H1 (cell line): Measurements from ENCODE around the gene CTLA4. TPM values are rescaled to one million over a fixed set of nuclear protein-coding genes. Genes with fewer than 3 reads are reported as not detected.

Experiments used
- CTCF ChIA-PET: fragments of 300-600 bp; sonication (Branson Sonifier 250); formaldehyde crosslinking; loops from one replicate; lab custom pipeline; 2021; ENCODE audit not compliant: partially characterized antibody; lab: Charles Lee
- POLR2A ChIA-PET: fragments of 300-600 bp; sonication (Branson Sonifier 250); formaldehyde crosslinking; loops from one replicate; lab custom pipeline; 2021; ENCODE audit warnings: inconsistent platforms; ENCODE audit not compliant: partially characterized antibody; lab: Charles Lee
- DNase-seq, 2 experiments: peaks; one replicate each; pipeline versions ENCODE4 v3.0.0 to v3.0.0-alpha.2; 2010 to 2022; ENCODE audit warnings: low spot score in 2 of 2, low read depth in 1 of 2, mixed read lengths in 1 of 2
- FAIRE-seq: peaks from 2 replicates; lab custom pipeline; 2011; peaks lifted over from hg19 to GRCh38; lab: Jason Lieb, UNC
- H2AFZ ChIP-seq: 2 replicates; pipeline ENCODE4 v1.8.1; 2012; ENCODE audit warnings: low read length, inconsistent platforms
- H2AK5ac ChIP-seq: 2 replicates; pipeline ENCODE4 v1.6.1; 2013; ENCODE audit warnings: low read depth, low read length
- H2BK120ac ChIP-seq: replicated peaks from 2 replicates; pipeline ENCODE3; 2013; ENCODE audit warnings: low read depth, low read length, inconsistent platforms
- H2BK12ac ChIP-seq: 2 replicates; pipeline ENCODE4 v1.6.1; 2013; ENCODE audit warnings: low read depth, low read length
- H2BK15ac ChIP-seq: 2 replicates; pipeline ENCODE4 v1.6.1; 2013; ENCODE audit warnings: low read length
- H2BK20ac ChIP-seq: 2 replicates; pipeline ENCODE4 v1.6.1; 2013; ENCODE audit warnings: low read length
- H2BK5ac ChIP-seq: 2 replicates; pipeline ENCODE4 v1.6.1; 2013; ENCODE audit warnings: low read depth, low read length
- H3K14ac ChIP-seq: 2 replicates; pipeline ENCODE4 v1.6.1; 2013; ENCODE audit warnings: inconsistent platforms; ENCODE audit not compliant: insufficient read length
- H3K18ac ChIP-seq: 2 replicates; pipeline ENCODE4 v1.6.1; 2013; ENCODE audit warnings: low read length; ENCODE audit errors: extremely low read depth
- H3K23ac ChIP-seq: 2 replicates; pipeline ENCODE4 v1.6.1; 2013; ENCODE audit warnings: inconsistent platforms; ENCODE audit not compliant: insufficient read length
- H3K23me2 ChIP-seq: 2 replicates; pipeline ENCODE4 v1.6.1; 2013; ENCODE audit warnings: low read depth, low read length
- H3K27ac ChIP-seq: 2 replicates; pipeline ENCODE4 v1.6.1; 2011; ENCODE audit warnings: low read depth, low read length, inconsistent platforms
- H3K27me3 ChIP-seq, 4 experiments: replicated peaks in 1 of 4; 1 replicate in 1 of 4; 2 replicates in 3 of 4; pipeline versions ENCODE4 v1.6.1 to v1.8.1; 2011 to 2013; ENCODE audit warnings: low read length in 3 of 4, mild to moderate bottlenecking in 3 of 4, inconsistent platforms in 2 of 4, mixed read lengths in 2 of 4, moderate library complexity in 1 of 4; ENCODE audit not compliant: control insufficient read depth in 3 of 4, insufficient read depth in 3 of 4; ENCODE audit errors: extremely low read depth in 1 of 4
- H3K36me3 ChIP-seq, 4 experiments: 2 replicates each; pipeline versions ENCODE4 v1.6.1 to v1.8.1; 2011 to 2013; ENCODE audit warnings: mild to moderate bottlenecking in 4 of 4, low read length in 3 of 4, moderate library complexity in 2 of 4, control low read depth in 1 of 4, inconsistent platforms in 1 of 4; ENCODE audit not compliant: insufficient read depth in 4 of 4, control insufficient read depth in 2 of 4
- H3K4ac ChIP-seq: replicated peaks from 2 replicates; pipeline ENCODE3; 2013; ENCODE audit warnings: low read length, low read depth, mixed read lengths, inconsistent platforms; ENCODE audit not compliant: insufficient read length
- H3K4me1 ChIP-seq, 4 experiments: replicated peaks in 1 of 4; 1 replicate in 1 of 4; 2 replicates in 3 of 4; pipeline versions ENCODE4 v1.6.1 to v1.8.1; 2011 to 2013; ENCODE audit warnings: low read length in 3 of 4, inconsistent platforms in 2 of 4, mixed read lengths in 1 of 4; ENCODE audit not compliant: insufficient read depth in 4 of 4, control insufficient read depth in 3 of 4
- H3K4me2 ChIP-seq, 2 experiments: 2 replicates each; pipeline versions ENCODE4 v1.6.1 to v1.8.1; 2011 to 2013; ENCODE audit warnings: low read depth in 2 of 2, low read length in 2 of 2, control low read depth in 1 of 2, inconsistent platforms in 1 of 2, mild to moderate bottlenecking in 1 of 2; ENCODE audit not compliant: insufficient read depth in 1 of 2
- H3K4me3 ChIP-seq, 4 experiments: fragments of 200-600, 300-600 bp in 1 of 4; sonication (generic), shearing (Covaris generic), sonication (Bioruptor Twin) in 1 of 4; 2 replicates each; pipeline versions ENCODE4 v1.5.1 to v1.8.1; 2011 to 2016; ENCODE audit warnings: low read length in 4 of 4, low read depth in 3 of 4, control low read depth in 2 of 4, inconsistent platforms in 2 of 4, mild to moderate bottlenecking in 2 of 4, mixed read lengths in 1 of 4, moderate library complexity in 1 of 4; ENCODE audit not compliant: insufficient read depth in 2 of 4; ENCODE audit errors: extremely low read depth in 1 of 4
- H3K56ac ChIP-seq: replicated peaks from 2 replicates; pipeline ENCODE3; 2013; ENCODE audit warnings: low read depth, mild to moderate bottlenecking, mixed read lengths, low read length, inconsistent platforms; ENCODE audit not compliant: insufficient read length
- H3K79me1 ChIP-seq: 2 replicates; pipeline ENCODE4 v1.6.1; 2013; ENCODE audit warnings: low read depth, low read length, control low read depth
- H3K79me2 ChIP-seq, 2 experiments: 2 replicates each; pipeline versions ENCODE4 v1.6.1 to v1.8.1; 2012 to 2013; ENCODE audit warnings: low read length in 2 of 2, mild to moderate bottlenecking in 2 of 2, inconsistent platforms in 1 of 2; ENCODE audit not compliant: insufficient read depth in 2 of 2, control insufficient read depth in 1 of 2
- H3K9ac ChIP-seq, 4 experiments: replicated peaks in 1 of 4; 1 replicate in 1 of 4; 2 replicates in 3 of 4; pipeline versions ENCODE4 v1.6.1 to v1.8.1; 2011 to 2013; ENCODE audit warnings: low read depth in 3 of 4, low read length in 3 of 4, control low read depth in 2 of 4, mild to moderate bottlenecking in 2 of 4, moderate library complexity in 2 of 4, inconsistent platforms in 1 of 4; ENCODE audit errors: extremely low read depth in 1 of 4
- H3K9me3 ChIP-seq, 2 experiments: 2 replicates each; pipeline versions ENCODE4 v1.6.1 to v1.8.1; 2012 to 2013; ENCODE audit warnings: mild to moderate bottlenecking in 2 of 2, moderate library complexity in 2 of 2, control low read depth in 1 of 2, inconsistent platforms in 1 of 2, low read depth in 1 of 2, low read length in 1 of 2, mixed read lengths in 1 of 2; ENCODE audit not compliant: insufficient read depth in 2 of 2
- H4K20me1 ChIP-seq, 2 experiments: replicated peaks in 1 of 2; 2 replicates each; pipeline versions ENCODE3 to v1.8.1; 2011 to 2013; ENCODE audit warnings: inconsistent platforms in 2 of 2, low read length in 2 of 2, mild to moderate bottlenecking in 1 of 2; ENCODE audit not compliant: insufficient read depth in 2 of 2, control insufficient read depth in 1 of 2
- H4K5ac ChIP-seq: 2 replicates; pipeline ENCODE4 v1.6.1; 2013; ENCODE audit warnings: low read length, low read depth, mixed read lengths, inconsistent platforms; ENCODE audit not compliant: insufficient read length
- H4K8ac ChIP-seq: 2 replicates; pipeline ENCODE4 v1.8.0; 2013; ENCODE audit warnings: mild to moderate bottlenecking, moderate library complexity, low read length, inconsistent platforms; ENCODE audit not compliant: insufficient read depth; ENCODE audit errors: extremely low read depth
- H4K91ac ChIP-seq: replicated peaks from 2 replicates; pipeline ENCODE3; 2013; ENCODE audit warnings: low read length, mixed read lengths, inconsistent platforms; ENCODE audit not compliant: insufficient read length
- CHD1 ChIP-seq: IDR thresholded peaks from 2 replicates; pipeline ENCODE4 v1.6.1; 2012; ENCODE audit warnings: low read depth, low read length, improper control_type of control experiment
- CHD2 ChIP-seq: IDR thresholded peaks from 2 replicates; pipeline ENCODE4 v1.6.1; 2012; ENCODE audit warnings: low read length, improper control_type of control experiment
- EGR1 ChIP-seq: IDR thresholded peaks from 2 replicates; pipeline ENCODE4 v1.6.1; 2011; ENCODE audit warnings: low read depth, low read length, borderline replicate concordance
- HDAC2 ChIP-seq, 2 experiments: fragments of 300-600 bp in 1 of 2; sonication (generic) in 1 of 2; IDR thresholded peaks; 2 replicates each; pipeline ENCODE4 v1.6.1; 2011 to 2012; ENCODE audit warnings: low read depth in 2 of 2, low read length in 2 of 2, mild to moderate bottlenecking in 2 of 2, moderate library complexity in 2 of 2, borderline replicate concordance in 1 of 2, inconsistent platforms in 1 of 2
- JUN ChIP-seq: IDR thresholded peaks from 2 replicates; pipeline ENCODE4 v1.6.1; 2011; ENCODE audit warnings: low read depth, mild to moderate bottlenecking, improper control_type of control experiment, low read length
- KDM4A ChIP-seq: IDR thresholded peaks from one replicate; pipeline ENCODE4 v1.7.1; 2012; ENCODE audit warnings: low read depth, mild to moderate bottlenecking, moderate library complexity, low read length, inconsistent platforms; ENCODE audit not compliant: severe bottlenecking
- MAFK ChIP-seq: IDR thresholded peaks from 2 replicates; pipeline ENCODE4 v1.6.1; 2012; ENCODE audit warnings: low read depth, mild to moderate bottlenecking, improper control_type of control experiment, low read length
- PHF8 ChIP-seq: fragments of 200-600 bp; sonication (generic); conservative IDR thresholded peaks from 2 replicates; pipeline ENCODE4 v1.7.1; 2012; ENCODE audit warnings: low read depth, mild to moderate bottlenecking, inconsistent platforms, low read length, moderate library complexity
- RAD21 ChIP-seq, 2 experiments: IDR thresholded peaks in 1 of 2; conservative IDR thresholded peaks in 1 of 2; 2 replicates each; pipeline ENCODE4 v1.6.1; 2011; ENCODE audit warnings: low read depth in 2 of 2, low read length in 2 of 2, improper control_type of control experiment in 1 of 2, inconsistent platforms in 1 of 2, mild to moderate bottlenecking in 1 of 2, moderate library complexity in 1 of 2
- SIRT6 ChIP-seq: IDR thresholded peaks from one replicate; pipeline ENCODE4 v1.7.1; 2012; ENCODE audit warnings: low read length, inconsistent platforms
- SIX5 ChIP-seq: IDR thresholded peaks from 2 replicates; pipeline ENCODE4 v1.6.1; 2011; ENCODE audit warnings: mild to moderate bottlenecking, low read depth, low read length
- SP2 ChIP-seq: IDR thresholded peaks from 2 replicates; pipeline ENCODE4 v1.6.1; 2012; ENCODE audit warnings: mild to moderate bottlenecking, low read length, inconsistent platforms
- SUZ12 ChIP-seq: fragments of 200-600 bp; sonication (generic); IDR thresholded peaks from 2 replicates; pipeline ENCODE4 v1.6.1; 2012; ENCODE audit warnings: mild to moderate bottlenecking, inconsistent platforms, low read length, moderate library complexity, mixed read lengths
- WGBS, 2 experiments: shearing (Covaris generic) in 1 of 2; methylation state at CpG; one replicate each; pipeline versions ENCODE4 v1.1.6 to v1.1.7; 2013 to 2015; ENCODE audit warnings: low lambda C conversion rate in 2 of 2, mixed read lengths in 2 of 2, inconsistent platforms in 1 of 2, low coverage in 1 of 2, missing lambda C conversion rate in 1 of 2; ENCODE audit not compliant: insufficient replicate concordance in 2 of 2, insufficient coverage in 1 of 2, insufficient read length in 1 of 2; ENCODE audit errors: extremely low coverage in 1 of 2, missing lambda C conversion rate in 1 of 2; 5-methylcytosine and 5-hydroxymethylcytosine counted together
- polyA plus RNA-seq, 7 experiments: library from polyadenylated mRNA; depleted of rRNA in 3 of 7; stranded (reverse) in 5 of 7; unstranded in 2 of 7; fragments of >200 nt in 5 of 7; fragments of 200-250 nt in 2 of 7; gene quantifications; 1 replicate in 5 of 7; 2 replicates in 1 of 7; 4 replicates in 1 of 7; pipeline versions ENCODE4 v1.2.1 to v1.2.3, GENCODE V29; 2011 to 2013; ENCODE audit warnings: missing spikeins in 2 of 7, mixed read lengths in 2 of 7
- total RNA-seq: library from RNA; stranded (reverse); fragmentation: NEBNext Ultra II Directional; extraction: Animal tissue kit (Norgen Biotek cat#: 25700); gene quantifications from 2 replicates; pipeline ENCODE4 v1.2.1, GENCODE V29; 2021

CTLA4 gene
- total and polyA plus RNA-seq, 2 of the 8 experiments (the other 6 are each of a cell fraction or from before 2014, with no cell fraction given), result not detected

- Histone ChIP-seq H2BK5ac (no peak overlapping the region), H3K23ac (no peak overlapping the region), H3K79me2 (no peaks in the 10 kb centered on the region), H2BK20ac (no peak overlapping the region), H3K27me3 (no peaks in the 10 kb centered on the region), H2BK12ac (no peak overlapping the region), H3K79me1 (no peaks in the 10 kb centered on the region), H3K4me2 (no peak overlapping the region), H2AK5ac (no peak overlapping the region), H2BK120ac (no peak overlapping the region), H4K8ac (no peak overlapping the region), H3K36me3 (no peaks in the 10 kb centered on the region), H3K23me2 (no peaks in the 10 kb centered on the region), H3K9ac (no peak overlapping the region), H2AFZ (no peak overlapping the region), H4K91ac (no peak overlapping the region), H3K18ac (no peak overlapping the region), H3K4me3 (no peak overlapping the region), H3K27ac (no peak overlapping the region), H3K4ac (no peak overlapping the region), H4K5ac (no peak overlapping the region), H3K14ac (no peak overlapping the region), H4K20me1 (no peaks in the 10 kb centered on the region), H3K56ac (no peak overlapping the region), H3K4me1 (no peaks in the 10 kb centered on the region), H2BK15ac (no peak overlapping the region), H3K9me3 (no peaks in the 10 kb centered on the region)
- ChIA-PET POLR2A (no interaction called here), CTCF (no interaction called here)
- 93% methylated on average over 5 of the region's 5 CpGs; no CpG with 5 or more reads in 1 of the 2 experiments for WGBS, 2 experiments
- DNase-seq (no peak), FAIRE-seq (no peak)
- TF ChIP-seq SIX5 (no peak), MAFK (no peak), JUN (no peak), HDAC2 (IDR thresholded peaks at IDR 0.05; ENCODE audit: borderline replicate concordance in 1 of 2, low read depth in 2 of 2, low read length in 2 of 2) (no peak), CHD1 (no peak), SP2 (no peak), EGR1 (no peak), RAD21 (IDR thresholded peaks at IDR 0.05 in 1 of 2, conservative IDR thresholded peaks at IDR 0.05 in 1 of 2; ENCODE audit: low read depth in 2 of 2, low read length in 2 of 2) (no peak), SIRT6 (no peak), CHD2 (no peak), SUZ12 (no peak), KDM4A (no peak), PHF8 (no peak)
Observed at GRCh38 chr2:203853722-203854121, 13.8 kb upstream of the CTLA4 start.
